ENCODE data around the gene HSPA6.
A peak's percentile ranks its signal among the peaks of the same experiment; 100 is the strongest.
"Not testable (repeated sequence)": the region's sequence is repeated elsewhere in the genome, so short reads cannot be mapped to it uniquely, and the experiment has no call there.

Gene HSPA6

DNA sequence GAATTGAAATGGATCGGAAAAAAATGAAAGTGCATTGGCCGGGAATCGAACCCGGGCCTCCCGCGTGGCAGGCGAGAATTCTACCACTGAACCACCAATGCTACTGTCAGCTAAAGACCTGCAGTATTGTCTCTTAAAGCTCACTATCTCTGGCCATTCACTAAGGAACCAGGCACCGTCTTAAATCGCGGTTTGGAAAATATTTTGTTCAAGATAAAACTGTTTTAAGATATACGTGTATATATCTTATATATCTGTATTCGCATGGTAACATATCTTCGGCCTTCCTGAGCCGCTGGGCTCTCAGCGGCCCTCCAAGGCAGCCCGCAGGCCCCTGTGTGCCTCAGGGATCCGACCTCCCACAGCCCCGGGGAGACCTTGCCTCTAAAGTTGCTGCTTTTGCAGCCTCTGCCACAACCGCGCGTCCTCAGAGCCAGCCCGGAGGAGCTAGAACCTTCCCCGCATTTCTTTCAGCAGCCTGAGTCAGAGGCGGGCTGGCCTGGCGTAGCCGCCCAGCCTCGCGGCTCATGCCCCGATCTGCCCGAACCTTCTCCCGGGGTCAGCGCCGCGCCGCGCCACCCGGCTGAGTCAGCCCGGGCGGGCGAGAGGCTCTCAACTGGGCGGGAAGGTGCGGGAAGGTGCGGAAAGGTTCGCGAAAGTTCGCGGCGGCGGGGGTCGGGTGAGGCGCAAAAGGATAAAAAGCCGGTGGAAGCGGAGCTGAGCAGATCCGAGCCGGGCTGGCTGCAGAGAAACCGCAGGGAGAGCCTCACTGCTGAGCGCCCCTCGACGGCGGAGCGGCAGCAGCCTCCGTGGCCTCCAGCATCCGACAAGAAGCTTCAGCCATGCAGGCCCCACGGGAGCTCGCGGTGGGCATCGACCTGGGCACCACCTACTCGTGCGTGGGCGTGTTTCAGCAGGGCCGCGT, at the start of gene HSPA6:
TSS of gene HSPA6 (plus strand) at position 724 of the 925 bp plus-strand sequence. CDS start at position 843, 119 bp downstream.
- DNase-seq, result peak; percentile 89

DNA sequence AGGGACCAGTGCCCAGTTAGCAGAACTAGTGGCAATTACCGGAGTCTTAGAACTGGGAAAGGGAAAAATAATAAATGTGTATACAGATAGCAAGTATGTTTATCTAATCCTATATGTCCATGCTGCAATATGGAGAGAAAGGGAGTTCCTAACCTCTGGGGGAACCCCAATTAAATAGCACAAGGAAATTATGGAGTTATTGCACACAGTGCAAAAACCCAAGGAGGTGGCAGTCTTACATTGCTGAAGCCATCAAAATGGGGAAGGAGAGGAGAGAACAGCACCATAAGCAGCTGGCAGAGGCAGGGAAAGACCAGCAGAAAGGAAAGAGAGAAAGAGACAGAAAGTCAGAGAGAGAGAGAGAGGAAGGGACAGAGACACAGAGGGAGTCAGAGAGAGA, 46.6 kb upstream of the HSPA6 start:
- DNase-seq, result not testable (repeated sequence)

DNA sequence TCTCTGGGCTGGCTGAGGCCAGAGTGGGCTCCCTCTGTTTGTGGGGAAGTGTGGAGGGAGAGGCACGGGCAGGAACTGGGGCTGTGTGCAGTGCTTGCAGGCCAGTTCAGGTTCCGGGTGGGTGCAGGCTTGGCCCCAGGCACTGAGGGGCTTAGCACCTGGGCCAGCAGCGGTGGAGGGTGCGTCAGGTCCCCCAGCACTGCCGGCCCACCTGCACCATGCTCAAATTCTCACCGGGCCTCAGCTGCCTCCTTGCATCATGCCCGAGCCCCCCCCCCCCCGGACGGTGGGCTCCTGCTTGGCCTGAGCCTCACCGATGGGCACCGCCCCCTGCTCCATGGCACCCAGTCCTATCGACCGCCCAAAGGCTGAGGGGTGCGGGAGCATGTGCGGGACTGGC, 45.4 kb upstream of the HSPA6 start:
- no peak for DNase-seq

DNA sequence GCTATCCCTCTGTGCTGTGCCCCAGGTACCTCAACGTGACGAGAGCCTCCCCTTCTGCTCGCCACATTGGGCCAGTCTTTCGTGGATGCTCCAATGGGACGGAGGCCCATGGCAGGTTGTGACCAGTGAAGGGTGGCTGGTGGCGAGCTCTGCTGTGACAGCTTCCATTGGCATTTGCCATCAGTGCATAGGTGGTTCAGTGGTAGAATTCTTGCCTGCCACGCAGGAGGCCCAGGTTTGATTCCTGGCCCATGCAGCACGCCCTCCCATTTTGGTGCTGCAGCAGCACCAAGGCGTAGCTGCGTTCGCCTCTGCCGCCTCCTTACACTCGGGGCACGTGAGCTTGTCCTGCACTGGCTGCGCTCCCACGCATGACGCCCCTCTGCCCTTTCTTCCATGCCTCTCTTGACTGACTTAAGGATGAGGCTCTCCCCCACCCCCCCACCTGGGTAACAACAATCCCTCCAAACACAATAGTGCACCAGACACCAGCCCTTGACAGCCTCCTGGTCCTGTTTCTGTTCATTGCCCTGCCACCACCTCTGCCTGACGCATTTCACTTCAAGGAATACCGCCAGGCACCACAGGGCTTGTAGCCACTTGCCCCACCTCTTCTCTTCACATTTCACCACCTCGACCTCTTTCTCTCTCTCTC, 43.8 kb upstream of the HSPA6 start:
- DNase-seq, result no peak

DNA sequence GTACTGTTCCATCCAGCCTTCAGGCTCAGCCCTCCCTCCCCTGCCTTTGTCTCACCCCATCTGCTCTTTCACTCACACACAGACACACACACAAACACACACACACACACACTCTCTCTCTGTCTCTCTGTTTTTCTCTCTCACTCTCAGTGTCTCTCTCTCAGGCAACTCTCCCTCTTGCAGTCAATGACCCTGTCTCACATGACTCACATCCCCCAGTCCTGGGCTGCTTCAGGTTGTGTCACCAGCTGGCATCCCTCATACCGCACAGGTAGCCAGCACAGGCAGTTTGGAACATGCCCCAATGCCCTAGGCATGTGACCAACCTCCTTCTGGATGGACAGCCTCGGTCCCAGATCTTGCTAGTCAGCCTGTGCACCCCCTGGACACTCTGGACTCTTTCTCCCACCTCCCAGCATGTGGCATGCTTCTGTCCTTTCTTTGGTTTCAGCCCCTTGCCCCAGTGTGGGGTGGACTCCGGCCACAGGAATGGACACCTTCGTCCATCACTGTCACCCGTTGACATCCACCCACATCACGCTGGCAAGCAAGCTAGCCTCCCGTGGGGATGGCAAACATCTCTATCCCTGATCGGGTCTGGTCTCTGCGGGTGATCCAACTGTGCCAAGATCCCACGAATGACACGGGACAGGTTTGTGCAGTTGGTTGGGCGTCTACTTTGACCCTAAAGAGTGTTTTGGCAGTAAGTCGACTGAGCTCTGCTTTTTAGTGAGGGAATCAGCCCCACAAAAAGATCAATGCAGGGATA, 42.5 kb upstream of the HSPA6 start:
- DNase-seq, result no peak

DNA sequence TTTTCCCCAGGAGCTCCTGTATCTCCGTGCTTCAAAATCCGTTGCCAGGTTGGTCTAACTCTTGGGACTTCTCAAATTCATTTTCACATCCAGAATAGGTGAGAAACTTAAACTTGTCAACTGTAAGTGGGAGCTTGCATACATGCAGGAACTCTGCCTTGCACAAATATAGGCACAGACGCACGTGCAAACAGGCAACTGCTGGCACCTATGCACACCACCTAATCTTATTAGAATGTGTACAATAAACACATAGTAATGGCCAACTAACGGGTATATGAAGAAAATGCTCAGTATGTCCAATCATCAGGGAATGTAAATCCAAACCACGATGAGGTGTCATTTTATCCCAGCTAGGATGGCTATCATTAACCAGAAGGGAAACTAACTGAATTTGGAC, 41.7 kb upstream of the HSPA6 start:
- no peak for DNase-seq

DNA sequence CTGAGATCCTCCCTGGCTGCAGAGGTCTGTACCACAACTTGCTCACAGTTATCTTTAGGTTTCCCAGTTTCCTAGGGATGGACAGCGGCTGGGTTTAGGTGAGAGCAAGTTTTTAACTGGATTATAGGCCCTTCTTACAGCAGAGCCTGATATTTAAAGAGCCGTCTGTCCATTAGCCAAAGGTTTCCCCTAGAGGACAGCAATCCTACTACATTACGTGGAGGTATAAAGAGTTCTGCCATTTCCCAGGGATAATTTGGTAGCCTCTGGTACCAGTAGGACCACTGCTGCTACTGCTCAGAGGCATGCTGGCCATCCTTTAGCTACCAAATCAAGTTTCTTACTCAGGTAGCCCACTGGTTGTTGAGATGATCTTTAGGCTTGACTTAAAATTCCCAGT, 41.0 kb upstream of the HSPA6 start:
- DNase-seq, result no peak

DNA sequence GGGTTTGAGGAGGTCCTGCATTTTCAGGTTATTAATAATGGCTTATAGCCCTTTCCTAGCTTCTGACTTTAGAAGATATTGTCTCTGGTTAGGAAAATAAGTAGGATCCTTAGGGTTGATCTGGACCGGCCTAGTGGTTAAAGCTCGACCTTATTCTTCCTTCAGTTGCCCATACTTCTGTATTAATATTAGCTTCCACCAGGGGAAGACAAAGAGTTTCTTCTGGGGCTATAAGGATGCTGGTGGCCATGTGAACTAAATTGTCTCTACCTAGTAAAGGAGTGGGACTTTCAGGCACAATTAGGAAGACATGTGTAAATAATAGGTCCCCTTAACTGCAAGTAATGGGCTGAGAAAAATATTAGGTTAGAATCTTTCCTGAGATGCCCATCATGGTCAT, 39.7 kb upstream of the HSPA6 start:
- DNase-seq, result peak; percentile 19

DNA sequence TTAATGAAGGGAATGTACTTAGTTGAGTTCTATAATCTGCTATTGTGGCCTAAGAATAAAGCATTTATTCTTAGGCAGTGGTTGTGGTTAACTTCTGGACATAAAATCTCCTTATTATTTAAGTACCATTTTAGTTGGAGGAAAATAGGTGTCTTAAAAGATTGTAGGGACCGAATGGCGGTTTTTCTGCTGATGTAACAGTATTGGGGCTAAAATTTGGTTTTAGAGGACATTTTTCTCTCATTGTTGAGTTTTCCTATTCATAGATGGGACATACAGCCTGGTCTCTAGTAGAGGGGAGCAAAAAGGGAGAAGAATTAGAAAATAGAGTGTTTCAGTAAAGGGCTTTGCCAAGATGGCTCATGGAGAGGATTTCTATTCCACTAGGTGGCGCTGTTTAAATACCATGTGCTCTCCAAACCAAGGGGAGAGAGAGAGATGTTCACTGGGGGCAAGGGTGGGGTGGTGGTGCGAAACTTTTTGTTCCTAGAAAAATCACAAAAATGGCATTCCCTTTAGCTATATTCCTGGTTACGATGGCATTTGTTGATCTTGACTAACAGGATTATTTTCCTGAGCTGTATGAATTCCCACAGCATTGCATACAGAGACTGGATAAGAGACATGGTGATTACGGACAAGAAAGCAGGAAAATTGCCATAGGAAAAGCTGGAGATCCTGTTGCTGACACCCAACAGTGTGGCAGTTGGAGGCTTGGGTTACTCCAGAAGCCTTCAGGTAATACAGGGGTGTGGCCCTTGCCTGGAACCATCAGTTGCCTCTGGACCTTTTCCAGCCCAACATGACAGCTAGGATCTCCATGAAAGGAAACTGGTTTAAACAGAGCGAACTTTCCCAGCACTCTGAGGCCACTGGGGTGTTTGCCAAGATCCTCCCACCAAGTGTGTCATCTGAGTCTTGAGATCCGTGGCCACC, 37.3 kb upstream of the HSPA6 start:
- DNase-seq, result peak; percentile 81

DNA sequence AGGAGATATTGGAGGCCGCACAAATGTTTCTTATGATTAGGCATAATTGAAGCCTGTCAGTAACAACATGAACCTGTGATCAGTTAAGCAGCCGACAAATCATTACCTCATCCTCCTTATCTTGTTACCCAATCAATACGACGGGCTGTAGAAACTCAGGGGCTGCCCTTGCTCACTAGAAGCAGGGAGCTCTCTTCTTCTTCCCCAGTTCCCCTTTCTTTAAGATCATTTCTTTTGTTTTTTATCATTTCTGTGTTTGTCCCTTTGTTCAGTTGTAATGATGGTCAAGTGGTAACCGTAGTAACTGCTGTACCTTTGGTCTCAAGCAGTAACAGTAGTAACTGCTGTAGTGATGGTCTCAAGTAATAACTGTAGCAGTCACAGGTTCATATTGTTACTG, 32.9 kb upstream of the HSPA6 start:
- DNase-seq, result peak; percentile 21

DNA sequence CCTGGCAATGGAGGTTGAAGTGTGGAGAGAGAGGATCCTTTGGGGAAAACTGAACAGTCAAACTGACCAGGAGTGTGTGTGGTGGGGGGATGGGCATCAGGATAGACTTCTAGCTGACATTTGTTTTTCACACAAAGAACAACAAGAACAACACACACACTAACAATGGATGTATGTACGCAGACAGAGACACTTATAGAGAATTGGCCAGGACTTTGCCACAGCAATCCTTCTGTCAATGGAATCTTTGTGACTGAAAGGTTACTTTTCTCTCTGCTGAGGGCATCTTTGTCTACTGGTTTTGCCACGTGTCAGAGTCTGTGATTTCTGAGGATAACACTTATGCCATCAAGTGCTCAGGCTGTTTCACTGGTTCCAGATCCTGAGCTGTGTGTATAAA, 31.5 kb upstream of the HSPA6 start:
- DNase-seq, result no peak

DNA sequence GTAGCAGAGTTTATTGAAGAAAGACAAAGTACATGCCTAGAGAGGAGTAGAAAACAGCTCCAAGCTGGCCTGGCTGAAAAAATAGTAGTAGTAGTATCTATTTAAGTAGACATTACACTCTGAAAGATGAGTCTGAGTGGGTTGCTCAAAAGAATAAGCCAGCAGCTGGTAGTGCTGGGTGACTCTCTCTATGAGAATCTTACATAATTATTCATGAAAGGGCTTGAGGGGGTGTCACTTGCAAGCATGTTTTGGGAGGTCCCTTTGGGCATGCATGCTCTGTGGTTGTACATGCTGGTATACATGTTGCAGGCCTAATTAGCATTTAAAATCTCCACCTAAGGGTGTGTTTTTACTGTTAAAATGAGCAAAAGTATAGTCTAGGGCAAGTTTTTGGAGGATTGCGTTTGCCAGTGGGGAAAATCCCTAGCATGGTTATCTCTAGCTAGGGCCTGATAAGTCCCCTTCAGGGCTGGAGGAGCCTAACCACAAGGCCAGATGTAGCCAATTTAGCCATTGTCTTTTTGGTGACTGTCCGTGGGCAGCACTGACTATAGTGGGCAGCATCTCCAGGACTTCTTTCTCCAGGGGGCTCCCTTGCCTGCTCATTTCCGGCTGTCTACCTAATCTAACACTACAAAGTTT, 30.1 kb upstream of the HSPA6 start:
- no peak for DNase-seq

DNA sequence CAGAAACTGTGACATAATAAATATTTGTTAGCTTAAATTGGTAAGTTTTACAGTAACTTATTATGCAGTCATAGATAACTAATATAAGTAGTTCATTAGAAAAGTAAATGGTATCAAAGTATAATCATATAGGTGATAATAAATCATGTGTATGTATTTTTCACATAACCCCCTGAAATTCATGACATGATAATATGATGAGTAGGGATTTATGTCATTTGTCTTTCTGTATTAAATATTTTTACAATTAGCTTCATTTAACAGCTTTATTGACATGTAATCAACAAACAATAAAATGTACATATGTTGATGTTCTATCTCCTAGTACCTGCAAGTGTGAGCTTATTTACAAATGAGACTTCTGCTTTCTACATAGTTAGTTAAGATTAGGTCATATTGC, 28.9 kb upstream of the HSPA6 start:
- no peak for DNase-seq

DNA sequence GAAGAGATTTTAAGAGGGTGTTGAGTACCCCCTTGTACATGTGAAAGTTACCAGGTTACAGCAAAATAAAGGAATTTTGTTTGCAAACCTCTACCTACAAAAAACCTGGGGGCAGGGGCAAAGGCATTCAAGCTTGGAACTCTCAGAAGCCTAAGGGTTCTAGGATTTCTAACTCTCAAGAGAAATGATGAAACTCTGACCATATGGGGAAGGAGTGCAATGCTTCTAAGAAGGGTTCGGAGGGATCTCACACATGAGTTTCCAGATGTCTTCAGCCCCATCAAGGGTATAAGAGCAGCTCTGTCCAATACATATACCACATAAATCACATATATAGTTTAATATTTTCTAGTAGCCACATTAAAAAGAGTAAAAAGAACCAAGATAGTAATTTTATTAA, 26.4 kb upstream of the HSPA6 start:
- DNase-seq, result no peak

DNA sequence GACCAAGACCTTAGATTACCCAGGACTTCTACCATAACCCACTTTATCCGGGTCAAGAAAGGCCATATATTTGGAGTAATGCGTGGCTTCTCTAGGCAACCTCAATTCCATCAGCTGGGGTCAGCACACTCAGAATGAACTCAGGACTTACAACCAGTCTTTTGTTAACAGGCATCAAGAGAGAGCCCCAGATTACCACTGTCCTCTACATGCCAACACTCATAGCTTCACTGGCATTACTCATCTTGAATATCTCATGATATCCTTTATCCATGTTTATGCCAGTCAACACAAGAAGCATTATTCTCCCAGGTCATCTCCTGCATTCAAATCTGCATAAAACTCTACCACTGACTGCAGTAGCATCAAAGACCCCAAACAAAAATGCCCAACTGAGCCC, 25.7 kb upstream of the HSPA6 start:
- no peak for DNase-seq

DNA sequence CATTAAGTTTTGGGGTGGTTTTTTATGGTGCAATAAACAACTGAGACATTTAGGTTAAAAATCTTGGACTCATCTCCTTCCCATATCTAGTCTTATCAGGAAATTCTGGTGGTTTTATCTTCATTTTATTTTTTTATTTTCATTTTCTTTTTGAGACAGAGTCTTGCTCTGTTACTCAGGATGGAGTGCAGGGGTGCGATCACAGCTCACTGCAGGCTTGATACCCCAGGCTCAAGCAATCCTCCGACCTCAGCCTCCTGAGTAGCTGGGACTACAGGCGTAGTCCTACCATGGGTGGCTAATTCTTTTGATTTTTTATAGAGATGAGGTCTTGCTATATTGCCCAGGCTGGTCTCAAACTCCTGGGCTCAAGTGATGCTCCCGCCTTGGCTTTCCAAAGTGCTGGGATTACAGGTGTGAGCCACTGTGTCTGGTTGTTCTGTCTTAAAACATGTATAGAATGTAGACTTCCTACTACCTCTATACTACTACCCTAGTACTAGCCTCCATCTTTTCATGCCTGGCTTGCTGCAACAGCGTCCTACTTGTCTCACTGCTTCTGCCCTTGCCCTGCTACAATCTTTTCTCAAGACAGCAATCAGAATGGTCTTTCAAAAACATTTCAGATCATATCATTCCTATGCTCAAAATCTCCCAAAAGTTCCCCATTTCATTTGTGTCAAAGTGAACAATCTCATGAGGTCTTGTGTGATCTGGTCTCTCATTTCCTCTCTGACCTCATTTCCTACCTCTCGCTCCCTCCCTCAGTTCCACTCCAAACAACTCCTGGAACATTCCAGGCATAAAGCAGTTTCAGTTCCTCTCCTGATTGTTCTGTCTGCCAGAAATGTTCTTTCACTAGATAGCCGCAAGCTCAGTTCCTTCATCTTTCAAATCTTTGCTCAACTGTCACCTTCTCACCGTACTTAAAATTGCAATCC, 25.0 kb upstream of the HSPA6 start:
- no peak for DNase-seq

DNA sequence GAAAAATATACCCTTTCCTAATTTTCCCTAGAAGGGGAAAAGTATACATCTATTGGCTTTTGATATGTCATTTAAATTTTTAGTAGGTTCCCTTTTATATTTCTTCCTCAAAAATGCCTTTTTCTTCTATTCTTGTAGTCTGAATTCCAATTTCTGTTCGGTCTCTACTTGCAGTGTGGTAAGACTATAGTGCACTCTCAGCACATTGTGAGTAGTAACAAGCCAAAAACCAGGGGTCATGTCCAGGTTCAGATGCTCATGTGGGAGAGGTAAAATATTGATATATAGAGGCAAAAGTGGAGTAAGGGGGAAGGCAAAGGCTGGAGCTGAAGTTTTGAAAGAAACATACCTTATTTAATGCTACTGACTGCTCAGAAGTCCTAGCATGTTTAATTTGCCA, 23.1 kb upstream of the HSPA6 start:
- DNase-seq, result no peak

DNA sequence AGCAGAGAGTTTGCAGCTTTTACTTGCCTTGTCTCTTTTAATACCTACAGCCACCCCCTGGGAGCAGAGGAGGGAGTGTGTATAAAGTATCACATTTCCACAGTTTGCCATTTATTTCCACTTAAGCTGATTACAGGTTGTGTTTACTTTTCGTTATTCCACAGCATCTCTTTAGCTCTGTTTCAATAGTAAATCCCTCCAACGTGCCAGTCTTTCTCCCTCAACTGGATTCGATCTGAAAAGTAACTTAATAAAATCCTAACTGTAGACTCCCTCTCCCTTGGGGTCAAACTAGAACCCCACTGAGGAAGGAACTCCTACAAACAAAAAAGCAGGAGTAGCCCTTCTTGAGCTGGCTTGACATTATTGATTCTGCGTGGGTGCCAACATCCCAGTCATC, 22.2 kb upstream of the HSPA6 start:
- DNase-seq, result no peak

DNA sequence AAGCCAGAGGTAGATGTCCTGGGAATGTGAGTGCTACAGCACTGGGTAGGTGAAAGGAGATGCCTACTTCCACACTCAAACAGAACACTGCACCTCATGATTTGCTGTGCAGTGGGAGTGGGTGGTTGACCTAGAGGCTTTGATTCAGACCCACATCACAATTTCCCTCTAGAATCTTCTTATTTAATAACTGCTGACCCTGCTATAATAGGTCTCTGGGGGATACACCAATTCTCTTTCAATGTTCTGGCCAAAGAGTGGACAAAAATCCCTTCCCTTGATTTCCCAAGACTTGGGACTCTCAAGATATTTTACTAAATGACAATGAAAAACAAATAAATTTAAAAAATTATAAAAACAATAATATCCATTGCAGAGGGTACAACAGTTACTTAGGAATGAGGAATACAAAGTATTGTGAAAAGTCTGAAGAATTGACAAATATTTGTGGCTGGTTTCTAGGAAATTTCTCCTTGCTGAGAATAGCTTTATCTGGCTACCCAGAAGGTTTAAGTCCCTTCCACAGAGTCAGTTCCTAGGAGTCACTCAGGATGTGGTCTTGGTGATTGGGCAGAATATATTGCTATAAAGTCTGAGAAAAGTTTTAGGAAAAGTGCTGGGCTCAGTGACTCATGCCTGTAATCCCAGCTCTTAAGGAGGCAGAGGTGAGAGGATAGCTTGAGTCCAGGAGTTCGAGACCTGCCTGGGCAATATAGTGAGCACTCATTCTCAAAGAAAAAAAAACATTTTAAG, 21.5 kb upstream of the HSPA6 start:
- DNase-seq, result no peak

DNA sequence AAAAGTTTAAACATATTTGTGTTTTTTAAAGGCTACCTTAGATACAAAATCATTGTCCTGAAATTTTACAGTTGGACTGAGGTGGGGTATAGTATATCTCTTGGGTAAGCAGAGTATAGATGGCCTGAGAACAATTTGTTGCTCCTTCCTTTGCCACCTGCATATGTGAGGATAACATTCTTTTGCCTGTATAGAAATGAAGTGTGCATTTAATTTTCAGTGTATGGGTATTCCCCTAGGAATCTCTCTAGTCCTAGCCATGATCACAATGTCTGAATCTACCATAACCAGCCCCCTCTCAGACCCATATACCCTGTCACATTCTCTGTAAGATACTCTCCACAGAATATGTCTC, 21.0 kb upstream of the HSPA6 start:
- no peak for DNase-seq

Data from CD4-positive, alpha-beta T cell treated with Interleukin-10 for 1 hour (primary cell).